ENCODE data around the gene SLCO2B1.

Gene SLCO2B1

GRCh38 chr11:75189911-75190310 lies 39.0 kb downstream of the SLCO2B1 start:
- Histone ChIP-seq H3F3A (ENCODE audit: control insufficient read depth, insufficient read depth) (no peaks in the 10 kb centered on the region), H3K9me2 (replicated peaks; ENCODE audit: control insufficient read depth, low read length) (no peaks in the 10 kb centered on the region), H4K20me1 (ENCODE audit: control insufficient read depth, insufficient read depth, low read depth, low read length) (no peaks in the 10 kb centered on the region), H3K4me2 (ENCODE audit: low read length) (no peak overlapping the region), H3K79me2 (ENCODE audit: control insufficient read depth, low read length) (no peaks in the 10 kb centered on the region), H3K36me3 (ENCODE audit: control insufficient read depth, low read length) (no peaks in the 10 kb centered on the region), H3K4me1 (ENCODE audit: control insufficient read depth, low read length) (no peaks in the 10 kb centered on the region), H3K27ac (ENCODE audit: low read depth, low read length) (no peak overlapping the region), H3K4me3 (ENCODE audit: low read length) (no peak overlapping the region), H3K9me3 (ENCODE audit: control insufficient read depth, insufficient read depth, low read length) (no peaks in the 10 kb centered on the region), H3K27me3 (ENCODE audit: control insufficient read depth, low read length) (no peaks in the 10 kb centered on the region)
- no peak for TF ChIP-seq EZH2phosphoT487 (IDR thresholded peaks at IDR 0.05; ENCODE audit: borderline replicate concordance, low read length)
- no peak for TF ChIP-seq CTCF (IDR thresholded peaks at IDR 0.05; ENCODE audit: low read depth, low read length, poor library complexity, severe bottlenecking)

DNA sequence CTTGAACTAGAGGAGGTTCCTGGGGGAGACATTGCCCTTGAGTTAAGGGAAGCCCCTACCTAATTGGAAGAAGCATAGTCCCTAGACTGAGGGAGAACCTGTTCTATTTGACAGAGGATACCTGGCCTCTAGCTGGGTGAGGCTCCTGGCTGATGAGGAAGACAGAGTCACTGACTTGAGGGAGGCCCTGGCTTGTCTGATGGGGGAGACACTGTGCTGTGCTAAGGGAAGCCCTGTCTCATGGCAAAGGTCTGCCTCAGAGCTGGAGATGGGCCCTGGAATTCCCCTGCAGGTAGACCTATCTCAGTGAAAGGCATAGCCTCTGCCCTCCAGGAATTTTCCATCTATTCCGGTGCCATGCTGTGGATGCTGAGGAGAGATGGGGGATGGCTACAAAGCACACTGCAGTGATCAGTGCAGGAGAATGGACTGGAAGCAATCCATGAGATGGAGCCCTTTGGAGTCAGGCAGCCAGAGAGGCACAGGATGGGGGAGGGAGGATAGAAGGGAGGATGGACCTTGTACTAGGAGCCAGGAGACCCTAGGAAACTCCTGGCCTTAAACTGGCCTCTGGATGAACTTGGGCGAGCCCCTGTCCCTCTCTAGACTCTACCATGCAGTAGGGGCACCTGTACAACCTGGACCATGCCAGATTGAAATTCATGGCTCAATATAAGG lies 39.9 kb downstream of the SLCO2B1 start:
- Histone ChIP-seq H3K36me3 (ENCODE audit: control insufficient read depth, low read length) (no peaks in the 10 kb centered on the region), H3K27ac (ENCODE audit: low read depth, low read length) (no peak overlapping the region), H3K4me2 (ENCODE audit: low read length) (no peak overlapping the region), H3K9me3 (ENCODE audit: control insufficient read depth, insufficient read depth, low read length) (no peaks in the 10 kb centered on the region), H3K27me3 (ENCODE audit: control insufficient read depth, low read length) (no peaks in the 10 kb centered on the region), H3K4me3 (ENCODE audit: low read length) (no peak overlapping the region), H3F3A (ENCODE audit: control insufficient read depth, insufficient read depth) (no peaks in the 10 kb centered on the region), H3K4me1 (ENCODE audit: control insufficient read depth, low read length) (no peaks in the 10 kb centered on the region), H4K20me1 (ENCODE audit: control insufficient read depth, insufficient read depth, low read depth, low read length) (no peaks in the 10 kb centered on the region), H3K79me2 (ENCODE audit: control insufficient read depth, low read length) (no peaks in the 10 kb centered on the region), H3K9me2 (replicated peaks; ENCODE audit: control insufficient read depth, low read length) (no peaks in the 10 kb centered on the region)
- TF ChIP-seq CTCF (IDR thresholded peaks at IDR 0.05; ENCODE audit: low read depth, low read length, poor library complexity, severe bottlenecking) (no peak), EZH2phosphoT487 (IDR thresholded peaks at IDR 0.05; ENCODE audit: borderline replicate concordance, low read length) (no peak)

- H3K4me2 ChIP-seq (ENCODE audit: low read length) = no peak overlapping the region
- TF ChIP-seq EZH2phosphoT487 (IDR thresholded peaks at IDR 0.05; ENCODE audit: borderline replicate concordance, low read length) = no peak
- TF ChIP-seq CTCF (IDR thresholded peaks at IDR 0.05; ENCODE audit: low read depth, low read length, poor library complexity, severe bottlenecking) = no peak
- H3F3A ChIP-seq (ENCODE audit: control insufficient read depth, insufficient read depth) = no peaks in the 10 kb centered on the region
- H3K27ac ChIP-seq (ENCODE audit: low read depth, low read length) = no peak overlapping the region
- H3K36me3 ChIP-seq (ENCODE audit: control insufficient read depth, low read length) = no peaks in the 10 kb centered on the region
- no peaks in the 10 kb centered on the region for H3K79me2 ChIP-seq (ENCODE audit: control insufficient read depth, low read length)
- no peaks in the 10 kb centered on the region for H3K9me3 ChIP-seq (ENCODE audit: control insufficient read depth, insufficient read depth, low read length)
- H3K4me3 ChIP-seq (ENCODE audit: low read length) = no peak overlapping the region
- no peaks in the 10 kb centered on the region for H3K27me3 ChIP-seq (ENCODE audit: control insufficient read depth, low read length)
- no peaks in the 10 kb centered on the region for H3K4me1 ChIP-seq (ENCODE audit: control insufficient read depth, low read length)
- H3K9me2 ChIP-seq (replicated peaks; ENCODE audit: control insufficient read depth, low read length) = no peaks in the 10 kb centered on the region
- no peaks in the 10 kb centered on the region for H4K20me1 ChIP-seq (ENCODE audit: control insufficient read depth, insufficient read depth, low read depth, low read length)
Observed at GRCh38 chr11:75191330-75191717, 40.4 kb downstream of the SLCO2B1 start.

All from DOHH2 (cell line).